Nucleus accumbens (tissue), 56 donors: ENCODE results near the gene DCTN4.
"Not testable (repeated sequence)": the region's sequence is repeated elsewhere in the genome, so short reads cannot be mapped to it uniquely, and the experiment has no call there.

ENCODE experiments used
- DNase-seq, 56 donors: peaks; one replicate each; lab custom pipeline; 2025; lab: John Stamatoyannopoulos, UW

DCTN4 gene

DNA sequence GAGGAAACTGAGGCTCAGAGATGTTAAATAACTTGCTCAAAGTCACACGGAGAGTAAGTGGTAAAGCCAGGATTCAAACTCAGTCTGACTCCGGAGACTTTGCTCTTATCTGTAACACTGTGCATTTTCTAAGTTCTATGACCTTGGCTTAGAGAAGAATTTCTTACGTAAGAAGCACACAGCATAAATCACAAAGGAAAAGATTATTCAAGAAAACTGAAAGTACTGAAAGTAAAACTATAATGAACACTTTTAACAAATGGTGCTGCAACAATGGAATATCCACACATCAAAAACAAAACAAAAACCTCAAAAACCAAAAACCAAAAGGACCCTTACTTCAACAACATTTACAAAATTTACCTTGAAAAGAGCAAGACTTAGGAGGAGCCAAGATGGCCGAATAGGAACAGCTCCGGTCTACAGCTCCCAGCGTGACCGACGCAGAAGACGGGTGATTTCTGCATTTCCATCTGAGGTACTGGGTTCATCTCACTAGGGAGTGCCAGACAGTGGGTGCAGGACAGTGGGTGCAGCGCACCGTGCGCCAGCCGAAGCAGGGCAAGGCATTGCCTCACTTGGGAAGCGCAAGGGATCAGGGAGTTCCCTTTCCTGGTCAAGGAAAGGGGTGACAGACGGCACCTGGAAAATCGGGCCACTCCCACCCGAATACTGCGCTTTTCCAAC lies 16.2 kb downstream of the DCTN4 start:
- not testable (repeated sequence) for DNase-seq

DNA sequence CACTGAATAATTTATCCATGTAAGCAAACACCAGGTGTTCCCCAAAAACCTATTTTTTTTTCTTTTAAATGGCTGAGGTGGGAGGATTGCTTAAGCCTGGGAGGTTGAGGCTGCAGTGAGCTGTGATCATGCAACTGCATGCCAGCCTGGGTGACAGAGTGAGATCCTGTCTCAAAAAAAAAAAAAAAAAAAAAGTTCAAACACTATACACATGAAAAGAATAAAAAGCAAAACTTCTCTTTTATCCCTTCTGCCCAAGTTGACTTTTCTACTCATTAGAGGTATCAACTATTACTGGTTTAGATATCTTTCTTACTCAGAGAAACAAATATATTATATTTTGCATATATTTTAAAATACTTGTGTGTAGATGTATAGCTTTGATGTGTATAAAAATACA lies 17.8 kb downstream of the DCTN4 start:
- DNase-seq, result no peak

DNA sequence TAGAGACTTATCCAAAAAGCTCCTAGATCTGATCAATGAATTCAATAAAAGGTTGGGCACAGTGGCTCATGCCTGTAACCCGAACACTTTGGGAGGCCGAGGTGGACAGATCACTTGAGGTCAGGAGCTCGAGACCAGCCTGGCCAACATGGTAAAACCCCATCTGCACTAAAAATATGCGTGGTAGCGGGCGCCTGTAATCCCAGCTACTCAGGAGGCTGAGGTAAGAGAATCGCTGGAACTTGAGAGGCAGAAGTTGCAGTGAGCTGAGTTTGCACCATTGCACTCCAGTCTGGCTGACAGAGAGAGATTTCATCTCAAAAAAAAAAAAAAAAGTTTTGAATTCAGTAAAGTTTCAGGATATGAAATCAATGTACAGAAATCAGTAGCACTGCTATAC lies 20.0 kb downstream of the DCTN4 start:
- DNase-seq, result no peak

DNA sequence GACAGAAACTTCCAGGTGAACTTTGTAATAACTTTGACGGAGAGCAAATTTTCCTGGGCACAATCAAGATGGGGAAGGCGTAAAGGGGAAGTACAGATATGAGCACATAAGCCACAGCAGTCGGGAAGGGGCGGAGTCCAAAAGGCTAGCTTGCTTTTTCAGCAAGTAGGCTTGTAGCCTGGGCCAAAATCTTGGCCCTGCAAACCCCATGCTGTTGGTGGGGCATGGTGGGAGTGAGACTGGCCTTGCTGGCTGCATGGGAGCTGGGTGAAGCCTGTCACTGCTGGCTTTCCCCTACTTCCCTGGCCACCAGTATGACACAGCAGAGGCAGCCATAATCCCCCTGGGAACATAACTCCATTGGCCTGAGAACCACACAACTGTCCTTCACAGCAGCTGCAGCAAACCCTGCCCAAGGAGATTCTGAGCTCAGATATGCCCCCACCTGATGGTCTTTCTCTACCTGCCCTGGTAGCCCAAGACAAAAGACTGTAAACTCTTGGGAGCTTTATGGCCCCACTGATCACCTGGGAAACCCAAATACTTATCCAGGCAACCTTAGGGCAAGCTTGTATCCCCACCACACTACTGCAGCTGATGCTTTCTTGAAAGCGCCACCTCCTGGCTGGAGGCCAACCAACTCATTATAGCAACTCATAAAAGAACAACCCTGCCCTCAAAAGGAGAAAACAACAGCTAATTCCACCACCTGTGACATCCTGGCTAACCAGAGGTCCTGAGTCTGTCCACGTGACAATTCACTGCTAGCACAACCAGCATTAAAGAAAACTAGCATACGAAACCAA lies 24.0 kb downstream of the DCTN4 start:
- DNase-seq, result peak in 7 of 56 donors; percentile 6 to 17 (median 11)

DNA sequence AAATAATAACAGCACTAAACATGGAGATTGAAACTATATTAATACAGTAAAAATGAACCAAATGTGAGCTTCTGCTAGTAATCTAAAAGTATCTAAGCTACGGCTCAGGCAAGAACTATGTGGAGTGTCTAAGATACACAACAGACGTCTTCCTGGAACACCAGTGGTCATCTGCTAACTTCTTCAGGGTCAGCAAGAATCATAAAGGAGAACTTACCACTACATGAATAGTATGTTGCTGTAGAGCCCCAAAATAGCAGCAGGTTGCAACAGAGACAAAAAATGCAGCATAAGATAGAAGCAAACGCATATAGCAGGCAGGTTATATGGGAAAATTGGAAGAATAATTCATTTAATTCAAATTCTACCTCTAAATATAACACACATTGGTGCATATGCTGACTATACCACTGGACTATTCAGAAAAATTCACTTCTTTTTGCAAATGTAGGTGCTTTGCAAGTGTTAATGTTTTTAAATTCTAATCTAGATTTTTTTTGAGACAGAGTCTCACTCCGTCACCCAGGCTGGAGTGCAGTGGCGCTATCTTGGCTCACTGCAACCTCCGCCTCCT lies 27.1 kb downstream of the DCTN4 start:
- DNase-seq, result no peak

DNA sequence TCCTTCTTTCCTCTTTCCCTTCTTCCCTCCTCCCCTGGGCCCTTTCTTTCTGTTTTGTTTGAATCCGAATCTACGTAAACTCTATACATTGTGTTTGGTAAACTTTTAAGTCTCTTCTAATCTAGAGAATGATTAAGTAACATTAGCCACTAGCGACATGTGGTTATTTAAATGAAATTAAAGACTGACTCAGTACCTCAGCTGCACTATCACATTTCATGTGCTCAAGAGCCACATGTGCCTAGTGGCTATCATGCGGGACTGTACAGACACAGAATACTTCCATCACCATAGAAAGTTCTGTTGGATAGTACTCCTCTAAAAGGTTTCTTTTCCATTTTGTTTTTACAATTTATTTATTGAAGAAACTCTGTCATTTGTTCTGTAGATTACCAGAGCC lies 29.0 kb downstream of the DCTN4 start:
- DNase-seq, result no peak

DNA sequence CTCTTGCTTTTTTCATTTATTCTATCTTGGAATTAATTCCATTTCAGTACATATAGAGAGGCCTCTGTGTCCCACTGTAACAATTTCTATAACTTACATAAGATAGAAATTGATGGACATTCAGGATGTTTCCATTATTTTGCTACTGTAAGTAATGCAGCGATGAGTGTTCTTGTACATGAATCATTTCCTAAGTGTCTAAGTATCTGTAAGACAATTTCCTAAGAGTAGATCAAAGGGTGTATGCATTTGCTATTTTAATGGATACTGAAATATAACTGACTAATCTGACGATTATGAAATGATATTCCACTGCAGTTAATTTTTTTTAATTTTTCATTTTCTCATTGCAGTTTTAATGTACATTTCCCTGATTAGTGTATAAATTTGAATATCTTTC lies 35.0 kb downstream of the DCTN4 start:
- DNase-seq, result no peak

DNA sequence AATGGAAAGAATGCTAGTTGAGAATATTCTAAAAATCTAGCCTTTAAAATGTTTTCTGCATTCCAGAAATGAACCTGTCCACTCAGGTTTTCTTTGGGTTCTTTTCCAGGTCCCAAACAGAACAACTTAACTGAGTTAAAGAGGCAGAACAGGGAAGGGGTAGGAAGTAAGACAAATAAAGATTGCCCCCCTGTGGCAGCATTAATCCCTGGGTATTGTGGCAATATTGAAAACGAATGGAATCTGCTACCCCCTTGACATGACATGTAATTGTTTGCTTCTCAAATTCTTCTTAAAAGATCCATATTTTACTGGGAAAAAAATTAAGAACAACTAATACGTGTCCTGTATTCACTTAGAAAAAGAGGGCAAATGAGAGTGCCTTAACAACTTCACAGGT lies 48.7 kb downstream of the DCTN4 start:
- no peak for DNase-seq

DNA sequence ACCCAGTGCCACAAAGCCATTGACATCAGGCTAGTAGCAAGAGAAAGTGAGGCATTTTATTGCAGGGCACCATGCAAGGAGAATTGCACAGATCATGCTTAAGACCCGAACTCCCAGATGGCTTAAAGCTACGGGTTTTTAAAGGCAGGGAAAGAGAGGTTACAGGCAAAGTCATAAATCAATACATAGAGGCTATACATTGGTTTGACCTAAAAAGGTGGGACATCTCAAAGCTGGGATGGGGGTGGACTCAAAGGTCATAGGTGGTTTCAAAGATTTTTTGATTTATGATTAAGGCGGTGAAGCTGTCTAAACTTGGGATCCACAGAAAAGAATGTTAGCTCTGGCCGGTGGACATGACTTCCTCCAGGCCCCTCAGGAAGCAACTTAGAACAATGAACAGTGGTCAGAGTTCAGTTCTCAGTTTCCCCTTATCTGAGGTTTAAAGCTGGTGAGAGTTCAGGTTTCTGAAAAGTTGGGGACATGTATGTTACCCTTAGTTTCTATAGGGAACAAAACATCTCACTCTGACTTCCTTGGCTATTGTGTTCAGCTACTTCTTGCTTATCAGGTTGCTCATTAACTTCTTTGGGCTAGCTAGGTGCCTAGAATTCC lies 51.9 kb downstream of the DCTN4 start:
- DNase-seq, result no peak

DNA sequence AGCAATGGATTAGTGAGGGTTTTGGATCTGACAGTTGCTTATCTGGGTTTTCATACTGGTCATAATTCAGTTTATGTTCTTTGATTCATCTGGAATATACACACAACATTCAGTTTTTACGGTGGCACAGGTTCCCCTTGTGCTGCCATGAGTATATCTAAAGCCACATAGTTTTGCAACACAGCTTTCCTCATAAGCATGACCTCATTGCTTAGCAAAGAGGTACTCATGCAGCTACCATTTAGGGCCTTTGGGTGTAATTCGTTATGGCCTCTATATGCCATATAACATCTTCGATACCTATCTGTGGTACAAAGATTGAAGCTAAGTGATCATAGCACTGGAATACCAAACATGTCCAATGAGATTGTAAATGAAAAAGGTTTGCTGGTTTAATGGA lies 55.1 kb downstream of the DCTN4 start:
- no peak for DNase-seq

DNA sequence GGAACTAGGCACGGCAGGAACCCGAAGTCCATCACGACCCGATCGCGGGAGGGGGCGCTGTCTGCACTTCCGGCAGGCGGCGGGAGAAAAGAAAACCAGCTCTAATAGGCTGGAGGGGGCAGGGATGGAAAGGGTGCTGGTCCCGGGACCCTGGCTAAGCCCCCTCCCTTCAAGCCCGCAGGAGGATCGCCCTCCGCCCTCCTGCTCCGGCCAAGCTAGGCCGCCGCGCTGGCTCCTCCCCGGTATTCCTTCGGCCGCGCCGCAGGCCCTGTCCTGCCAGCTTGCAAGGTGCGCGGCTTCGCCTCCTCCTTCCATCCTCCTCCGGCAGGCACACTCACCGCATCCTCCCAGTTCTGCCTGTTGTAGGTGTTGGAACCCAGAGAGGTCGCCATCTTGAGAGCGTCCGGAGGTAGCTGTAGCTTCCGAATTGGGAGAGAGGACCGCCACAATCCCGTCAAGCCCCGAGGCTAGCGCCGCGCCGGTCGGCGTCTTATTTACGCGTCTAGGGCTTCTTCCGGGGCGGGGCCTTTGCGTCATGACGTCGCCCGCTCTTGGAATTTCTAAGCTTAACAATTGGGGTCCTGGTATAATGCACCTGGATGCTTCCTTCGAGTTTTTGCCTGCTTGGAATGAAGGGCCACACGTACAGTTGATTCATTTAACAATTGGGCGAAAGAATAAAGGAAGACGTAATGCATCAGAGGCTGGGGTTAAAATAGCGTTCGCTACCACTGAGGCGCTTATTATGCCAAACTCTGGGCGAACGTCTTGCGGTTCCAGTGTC lies 58.0 kb downstream of the DCTN4 start, which contains the start of gene RBM22:
Gene RBM22 (minus strand): TSS at position 469 of the 784 bp plus-strand sequence. CDS start 77 bp downstream, at position 392.
- DNase-seq, result peak; percentile 50 to 97 (median 88)

DNA sequence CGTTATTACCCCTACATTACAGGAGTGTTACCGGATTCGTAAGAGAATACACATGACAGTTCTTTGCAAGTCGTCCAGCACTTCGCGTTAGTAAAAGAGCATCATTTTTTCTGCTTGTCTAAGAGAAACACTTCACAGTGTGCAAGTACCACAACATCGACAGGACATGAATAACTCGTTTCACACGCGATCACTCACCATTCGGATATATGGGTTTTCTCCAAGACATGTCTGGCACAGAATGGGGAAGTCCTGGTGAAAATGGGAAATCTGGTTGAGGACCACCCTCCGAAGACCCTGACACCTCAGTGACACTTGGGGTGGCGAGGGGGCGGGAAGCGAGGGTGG lies 58.6 kb downstream of the DCTN4 start:
- no peak for DNase-seq

DNA sequence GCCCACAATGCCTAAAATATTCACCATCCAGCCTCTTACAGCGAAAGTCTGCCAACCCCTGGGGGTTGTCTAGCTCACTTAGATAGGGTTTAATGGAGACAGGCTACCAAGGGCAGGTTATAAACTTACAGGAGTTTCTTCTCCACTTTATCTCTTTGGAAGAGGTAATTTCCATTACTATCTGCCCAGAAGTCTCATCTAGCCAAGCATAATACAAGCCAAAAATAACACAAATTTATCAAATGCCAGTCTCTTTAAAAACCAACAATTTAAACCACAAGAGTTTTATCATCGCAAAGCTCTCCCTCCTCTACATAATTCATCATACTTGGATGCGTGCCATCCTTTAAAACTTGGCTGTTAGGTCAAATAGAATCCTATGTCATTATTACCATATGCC lies 64.2 kb downstream of the DCTN4 start:
- DNase-seq, result no peak

DNA sequence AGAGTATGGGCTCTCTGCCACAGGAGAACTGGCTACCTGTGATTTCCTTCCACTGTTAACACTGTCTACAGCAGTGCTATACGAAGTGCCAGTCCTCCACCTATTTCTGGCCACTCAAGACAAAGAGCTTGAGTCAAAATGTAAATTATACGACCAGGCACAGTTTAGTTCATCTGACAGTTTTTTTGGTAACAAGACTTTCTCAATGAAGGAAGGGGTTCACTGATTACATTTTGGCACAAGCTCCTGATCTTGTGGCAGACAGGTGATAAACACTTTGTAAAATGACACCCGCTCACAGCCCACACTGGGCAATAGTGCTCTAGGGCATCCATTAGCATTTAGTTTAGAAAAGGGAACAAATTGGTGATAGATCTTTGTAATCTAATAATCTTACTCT lies 66.5 kb downstream of the DCTN4 start:
- DNase-seq, result no peak

DNA sequence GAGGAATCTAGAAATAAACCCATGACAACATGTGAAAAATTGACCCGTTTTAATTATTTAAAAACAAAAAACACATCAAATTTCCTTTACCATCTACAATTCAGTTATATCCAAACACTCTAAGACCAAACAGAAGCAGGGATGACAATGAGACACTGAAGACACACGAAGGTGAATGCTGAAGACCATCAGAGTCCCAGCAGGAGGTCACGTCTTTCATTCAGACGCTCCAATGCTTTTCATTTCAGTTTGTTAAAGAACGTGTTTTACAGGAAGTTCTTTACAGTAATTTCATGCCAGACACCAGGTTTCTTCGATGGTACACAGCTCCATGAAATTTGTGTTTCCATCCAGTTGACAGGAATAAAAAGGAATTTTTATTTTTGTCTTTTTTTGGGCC lies 68.1 kb downstream of the DCTN4 start:
- no peak for DNase-seq

DNA sequence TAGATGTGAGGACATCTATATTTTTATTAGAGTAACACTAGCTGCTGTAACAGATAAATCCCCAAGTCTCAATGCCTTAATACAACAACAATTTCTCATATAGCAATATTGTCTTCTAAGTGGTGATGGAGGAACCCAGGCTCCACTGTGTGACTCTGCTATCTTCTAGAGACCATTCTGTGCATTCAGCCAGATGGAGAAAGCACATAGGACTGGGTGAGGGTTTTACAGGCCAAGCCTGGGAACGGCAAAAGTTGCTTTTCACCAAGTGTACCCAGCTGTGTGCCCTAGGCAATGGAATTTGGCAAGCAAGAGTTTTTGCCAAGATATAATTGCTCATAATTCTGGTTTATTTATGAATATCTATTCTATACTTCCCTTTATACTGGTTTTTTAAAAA lies 69.7 kb downstream of the DCTN4 start:
- DNase-seq, result no peak

DNA sequence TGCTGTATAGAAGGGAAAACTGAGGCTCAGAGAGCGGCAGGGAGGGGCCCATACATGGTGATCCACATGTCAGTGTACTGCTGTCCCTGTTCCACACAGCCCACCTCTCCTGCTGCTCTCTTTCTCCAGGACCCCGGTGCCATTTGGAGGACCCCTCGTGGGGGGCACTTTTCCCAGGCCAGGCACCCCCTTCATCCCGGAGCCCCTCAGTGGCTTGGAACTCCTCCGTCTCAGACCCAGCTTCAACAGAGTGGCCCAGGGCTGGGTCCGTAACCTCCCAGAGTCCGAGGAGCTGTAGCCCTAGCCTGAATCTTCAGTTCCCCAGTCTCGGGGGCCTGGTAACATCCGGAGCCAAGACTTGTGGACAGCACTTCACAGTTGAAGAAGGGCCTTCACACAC lies 82.2 kb downstream of the DCTN4 start:
- no peak for DNase-seq

DNA sequence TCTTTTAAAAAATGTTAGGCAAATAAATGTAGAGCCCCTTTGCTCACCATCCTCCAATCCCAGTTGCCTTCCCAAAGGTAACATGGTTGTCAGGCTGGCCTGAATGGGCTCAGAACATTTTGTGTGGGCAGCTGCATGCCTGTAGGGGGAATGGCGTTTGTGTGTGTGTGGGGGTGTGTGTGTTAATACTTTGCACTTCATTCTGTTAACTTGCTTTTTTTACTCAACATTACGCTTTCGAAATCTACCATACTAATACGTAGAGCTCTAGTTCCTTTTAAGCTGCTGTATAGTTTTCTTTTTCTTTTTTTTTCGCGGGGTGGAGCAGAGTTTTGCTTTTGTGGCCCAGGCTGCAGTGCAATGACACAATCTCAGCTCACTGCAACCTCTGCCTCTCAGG lies 83.7 kb downstream of the DCTN4 start:
- DNase-seq, result no peak

DNA sequence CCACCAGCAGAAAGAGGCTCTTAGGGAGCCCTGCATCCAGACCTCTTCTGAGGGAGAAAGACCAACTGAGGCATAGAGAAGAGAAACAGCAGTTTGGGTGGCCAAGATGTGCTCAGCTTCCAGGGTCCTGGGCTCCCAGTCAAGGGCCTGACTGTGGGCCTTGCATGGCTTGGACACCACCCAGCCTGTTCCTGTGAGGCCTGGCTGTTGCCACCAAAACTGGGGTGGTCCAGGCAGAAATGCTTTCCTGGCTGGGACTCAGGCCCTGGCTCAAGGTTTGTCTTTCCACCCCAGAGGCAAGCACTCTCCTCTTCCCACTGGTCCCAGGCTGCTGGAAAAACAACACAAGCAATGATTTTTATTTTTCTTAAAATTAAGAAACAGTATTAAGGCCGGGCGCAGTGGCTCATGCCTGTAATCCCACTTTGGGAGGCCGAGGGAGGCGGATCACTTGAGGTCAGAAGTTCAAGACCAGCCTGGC lies 84.4 kb downstream of the DCTN4 start:
- DNase-seq, result peak in 14 of 56 donors; percentile 10 to 66 (median 40)

DNA sequence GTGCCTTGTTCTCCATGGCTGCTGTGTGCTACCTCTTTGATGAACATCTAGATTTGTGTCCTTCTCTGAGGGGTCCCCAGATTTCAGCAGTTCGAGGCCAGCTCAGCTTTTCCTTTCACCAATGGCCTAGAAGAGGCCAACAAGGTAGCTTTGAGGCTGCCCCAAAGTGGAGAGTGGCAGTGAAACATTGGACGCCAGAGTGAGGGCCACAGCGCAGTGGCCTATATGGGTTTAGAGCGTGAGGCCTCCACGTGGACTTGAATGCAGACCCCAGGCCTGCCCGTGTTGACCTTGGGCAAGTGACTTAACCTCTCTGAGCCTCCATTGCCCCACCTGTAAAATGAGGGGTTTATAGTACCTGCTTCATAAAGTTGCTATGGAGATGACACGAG lies 85.9 kb downstream of the DCTN4 start:
- DNase-seq, result no peak
